ENCODE measurements around the gene ADGRA1. TPM values are rescaled to one million over a fixed set of nuclear protein-coding genes. Genes with fewer than 3 reads are reported as not detected.
A peak's percentile ranks its signal among the peaks of the same experiment; 100 is the strongest.
"Not testable (repeated sequence)": the region's sequence is repeated elsewhere in the genome, so short reads cannot be mapped to it uniquely, and the experiment has no call there.

ADGRA1 gene
- total and polyA plus RNA-seq, 5 donors, result 0.02 to 0.14 TPM; not detected in 3

- DNase-seq (peak in 2 of 3 donors; percentile 67 to 76), ATAC-seq (peak; percentile 14 to 16)
- 72% methylated on average over 66 of the region's 66 CpGs for WGBS
- intact Hi-C loops (cut with DNase I), result no loop called here
- Histone ChIP-seq H3K27me3 (ENCODE audit: control insufficient read depth, insufficient read depth) (no peaks in the 10 kb centered on the region), H3K4me3 (ENCODE audit: low read length) (no peak overlapping the region), H3K4me1 (ENCODE audit: control insufficient read depth, insufficient read depth, low read length) (no peaks in the 10 kb centered on the region), H3K27ac (ENCODE audit: low read length) (no peak overlapping the region), H3K9me3 (ENCODE audit: control insufficient read depth, low read length) (no peaks in the 10 kb centered on the region)
Observed at GRCh38 chr10:133166828-133167692, 79.3 kb downstream of the ADGRA1 start.

- H3K4me1 ChIP-seq (ENCODE audit: control insufficient read depth, insufficient read depth, low read length), result no peaks in the 10 kb centered on the region
- no peak overlapping the region for H3K27ac ChIP-seq (ENCODE audit: low read length)
- peak in 1 of 2 donors; percentile 13 for ATAC-seq
- WGBS, result 89% methylated on average over 37 of the region's 37 CpGs
- no peaks in the 10 kb centered on the region for H3K9me3 ChIP-seq (ENCODE audit: control insufficient read depth, low read length)
- H3K27me3 ChIP-seq (ENCODE audit: control insufficient read depth, insufficient read depth), result no peaks in the 10 kb centered on the region
- DNase-seq, result peak in 1 of 3 donors; percentile 41
- H3K4me3 ChIP-seq (ENCODE audit: low read length), result no peak overlapping the region
- intact Hi-C loops (cut with DNase I), result no loop called here
Observed at GRCh38 chr10:133167693-133168616, 80.2 kb downstream of the ADGRA1 start.

GRCh38 chr10:133168617-133169031 is 80.9 kb downstream of the ADGRA1 start:
- intact Hi-C loops (cut with DNase I), result no loop called here
- no peaks in the 10 kb centered on the region for H3K27me3 ChIP-seq (ENCODE audit: control insufficient read depth, insufficient read depth)
- no peaks in the 10 kb centered on the region for H3K4me1 ChIP-seq (ENCODE audit: control insufficient read depth, insufficient read depth, low read length)
- 81% methylated on average over 14 of the region's 14 CpGs for WGBS
- H3K27ac ChIP-seq (ENCODE audit: low read length), result no peak overlapping the region
- ATAC-seq (no peak), DNase-seq (peak in 1 of 3 donors; percentile 42)
- H3K4me3 ChIP-seq (ENCODE audit: low read length), result no peak overlapping the region
- no peaks in the 10 kb centered on the region for H3K9me3 ChIP-seq (ENCODE audit: control insufficient read depth, low read length)

GRCh38 chr10:133169173-133169947 is 81.6 kb downstream of the ADGRA1 start:
- peak in 1 of 3 donors; percentile 42 for DNase-seq
- H3K27me3 ChIP-seq (ENCODE audit: control insufficient read depth, insufficient read depth), result no peaks in the 10 kb centered on the region

GRCh38 chr10:133170092-133170491 is 82.4 kb downstream of the ADGRA1 start:
- H3K9me3 ChIP-seq (ENCODE audit: control insufficient read depth, low read length), result no peaks in the 10 kb centered on the region
- H3K4me1 ChIP-seq (ENCODE audit: control insufficient read depth, insufficient read depth, low read length), result no peaks in the 10 kb centered on the region
- ATAC-seq, result no peak
- no peak overlapping the region for H3K27ac ChIP-seq (ENCODE audit: low read length)
- no peak overlapping the region for H3K4me3 ChIP-seq (ENCODE audit: low read length)
- 81% methylated on average over 17 of the region's 17 CpGs for WGBS
- no peaks in the 10 kb centered on the region for H3K27me3 ChIP-seq (ENCODE audit: control insufficient read depth, insufficient read depth)
- intact Hi-C loops (cut with DNase I), result no loop called here
- peak in 1 of 3 donors; percentile 41 for DNase-seq

More at GRCh38 chr10:133169173-133169947, 81.6 kb downstream of the ADGRA1 start:
- no peaks in the 10 kb centered on the region for H3K4me1 ChIP-seq (ENCODE audit: control insufficient read depth, insufficient read depth, low read length)
- no peak overlapping the region for H3K4me3 ChIP-seq (ENCODE audit: low read length)
- intact Hi-C loops (cut with DNase I), result no loop called here
- 95% methylated on average over 30 of the region's 30 CpGs for WGBS
- ATAC-seq, result no peak
- H3K9me3 ChIP-seq (ENCODE audit: control insufficient read depth, low read length), result no peaks in the 10 kb centered on the region
- H3K27ac ChIP-seq (ENCODE audit: low read length), result no peak overlapping the region

GRCh38 chr10:133173860-133174640 is 86.3 kb downstream of the ADGRA1 start:
- Histone ChIP-seq H3K4me1 (ENCODE audit: control insufficient read depth, insufficient read depth, low read length) (no peaks in the 10 kb centered on the region), H3K27me3 (ENCODE audit: control insufficient read depth, insufficient read depth) (no peaks in the 10 kb centered on the region), H3K4me3 (ENCODE audit: low read length) (no peak overlapping the region), H3K9me3 (ENCODE audit: control insufficient read depth, low read length) (no peaks in the 10 kb centered on the region), H3K27ac (ENCODE audit: low read length) (no peak overlapping the region)
- 86% methylated on average over 15 of the region's 15 CpGs for WGBS
- intact Hi-C loops (cut with DNase I), result no loop called here
- ATAC-seq, result no peak
- no peak for DNase-seq

GRCh38 chr10:133174689-133175263 is 87.1 kb downstream of the ADGRA1 start:
- H3K4me1 ChIP-seq (ENCODE audit: control insufficient read depth, insufficient read depth, low read length), result no peaks in the 10 kb centered on the region
- intact Hi-C loops (cut with DNase I), result no loop called here
- ATAC-seq, result no peak
- DNase-seq, result no peak
- WGBS, result 82% methylated on average over 3 of the region's 3 CpGs
- H3K9me3 ChIP-seq (ENCODE audit: control insufficient read depth, low read length), result no peaks in the 10 kb centered on the region
- no peak overlapping the region for H3K4me3 ChIP-seq (ENCODE audit: low read length)
- no peaks in the 10 kb centered on the region for H3K27me3 ChIP-seq (ENCODE audit: control insufficient read depth, insufficient read depth)
- H3K27ac ChIP-seq (ENCODE audit: low read length), result no peak overlapping the region

GRCh38 chr10:133175624-133176023 is 87.9 kb downstream of the ADGRA1 start:
- not testable (repeated sequence) for H3K4me1 ChIP-seq (ENCODE audit: control insufficient read depth, insufficient read depth, low read length)

DNA sequence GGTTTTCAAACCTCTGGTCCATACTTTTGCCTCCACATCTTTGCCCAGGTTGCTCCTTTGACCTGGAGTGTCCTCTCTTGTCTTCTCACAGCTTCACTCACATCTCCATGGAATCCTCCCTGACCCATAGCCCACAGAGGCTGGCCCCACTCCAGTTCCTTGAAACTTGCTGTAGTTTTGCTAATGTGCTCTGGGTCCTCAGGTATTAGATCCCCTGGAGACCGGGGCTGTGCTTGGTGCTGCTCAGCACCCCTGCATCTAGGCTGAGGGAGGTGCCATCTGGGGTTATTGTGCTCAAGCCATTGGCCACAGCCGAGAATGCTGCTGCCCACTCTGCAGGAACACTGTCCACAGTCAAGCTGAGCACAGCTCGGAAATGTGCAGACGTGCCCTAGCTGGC is 88.8 kb downstream of the ADGRA1 start:
- Histone ChIP-seq H3K9me3 (ENCODE audit: control insufficient read depth, low read length) (no peaks in the 10 kb centered on the region), H3K27me3 (ENCODE audit: control insufficient read depth, insufficient read depth) (no peaks in the 10 kb centered on the region), H3K4me3 (ENCODE audit: low read length) (no peak overlapping the region), H3K4me1 (ENCODE audit: control insufficient read depth, insufficient read depth, low read length) (no peaks in the 10 kb centered on the region), H3K27ac (ENCODE audit: low read length) (no peak overlapping the region)
- WGBS, result 93% methylated on average over 4 of the region's 4 CpGs
- ATAC-seq (no peak), DNase-seq (no peak)
- intact Hi-C loops (cut with DNase I), result no loop called here

More at GRCh38 chr10:133175624-133176023, 87.9 kb downstream of the ADGRA1 start:
- H3K27me3 ChIP-seq (ENCODE audit: control insufficient read depth, insufficient read depth); H3K9me3 ChIP-seq (ENCODE audit: control insufficient read depth, low read length); H3K4me3 ChIP-seq (ENCODE audit: low read length); H3K27ac ChIP-seq (ENCODE audit: low read length); ATAC-seq; intact Hi-C loops (cut with DNase I); DNase-seq: not testable (repeated sequence)
- 82% methylated on average over 4 of the region's 4 CpGs for WGBS

All from right cardiac atrium (tissue), 5 donors.